K562 (cell line): ENCODE results near the gene KMT2E. TPM values are rescaled to one million over a fixed set of nuclear protein-coding genes. Genes with fewer than 3 reads are reported as not detected.

Experiments
- CBFA2T3 ChIP-seq: fragments of 450-650 bp; IDR thresholded peaks from 2 replicates; pipeline ENCODE4 v1.6.1; 2017
- CHD4 ChIP-seq: fragments of 200-600 bp; sonication (generic); IDR thresholded peaks from 3 replicates; pipeline ENCODE4 v1.6.1; 2012; ENCODE audit warnings: low read depth, mild to moderate bottlenecking, mixed read lengths, low read length, inconsistent platforms; ENCODE audit not compliant: insufficient read depth, insufficient replicate concordance, poor library complexity, severe bottlenecking
- CSDE1 ChIP-seq, 2 experiments: fragments of 450-650 bp; IDR thresholded peaks; 2 replicates each; pipeline ENCODE4 v1.6.1; 2016; ENCODE audit warnings: mild to moderate bottlenecking in 1 of 2
- CXXC5 ChIP-seq: fragments of 250-450 bp; sonication (Bioruptor Pico); IDR thresholded peaks from 2 replicates; pipeline ENCODE4 v1.8.0; 2022; ENCODE audit warnings: inconsistent platforms, mild to moderate bottlenecking, moderate library complexity
- DACH1 ChIP-seq: fragments of 450-650 bp; IDR thresholded peaks from 2 replicates; pipeline ENCODE4 v1.6.1; 2018; ENCODE audit not compliant: partially characterized antibody
- ELF2 ChIP-seq: fragments of 250-450 bp; sonication (Bioruptor Pico); IDR thresholded peaks from 2 replicates; pipeline ENCODE4 v1.5.0; 2021; ENCODE audit warnings: mild to moderate bottlenecking
- FOSL1 ChIP-seq: fragments of 200-800 bp; sonication (Bioruptor generic); conservative IDR thresholded peaks from 2 replicates; pipeline ENCODE4 v1.6.1; 2016; ENCODE audit warnings: missing genetic modification characterization, missing compliant biosample characterization
- GATA2 ChIP-seq: sonication (generic); formaldehyde crosslinking; IDR thresholded peaks from 2 replicates; pipeline ENCODE4 v1.4.0; 2020; ENCODE audit warnings: mild to moderate bottlenecking, missing genetic modification reagents
- NR2C2 ChIP-seq, 2 experiments: fragments of 200-800 bp in 1 of 2; sonication (Bioruptor generic) in 1 of 2; sonication (generic) in 1 of 2; formaldehyde crosslinking in 1 of 2; IDR thresholded peaks; 2 replicates each; pipeline versions ENCODE4 v1.6.1 to v1.8.0; 2016 to 2022; ENCODE audit warnings: mild to moderate bottlenecking in 1 of 2, missing compliant biosample characterization in 1 of 2, missing genetic modification characterization in 1 of 2, missing genetic modification reagents in 1 of 2
- PHF20 ChIP-seq: fragments of 450-650 bp; IDR thresholded peaks from 2 replicates; pipeline ENCODE4 v1.6.1; 2018; ENCODE audit not compliant: partially characterized antibody
- PHTF2 ChIP-seq: fragments of 250-450 bp; sonication (Bioruptor Pico); IDR thresholded peaks from 2 replicates; pipeline ENCODE4 v1.5.0; 2021; ENCODE audit warnings: mild to moderate bottlenecking
- POLR3A ChIP-seq: IDR thresholded peaks from 2 replicates; pipeline ENCODE4 v1.6.1; 2011; ENCODE audit warnings: borderline replicate concordance, mild to moderate bottlenecking, moderate library complexity; ENCODE audit not compliant: insufficient read length, insufficient read depth; ENCODE audit errors: extremely low read depth
- PPARD ChIP-seq: fragments of 250-450 bp; sonication (Bioruptor Pico); IDR thresholded peaks from 2 replicates; pipeline ENCODE4 v1.8.0; 2022; ENCODE audit warnings: inconsistent platforms, mild to moderate bottlenecking, moderate library complexity
- RBM17 ChIP-seq: fragments of 200-400 bp; formaldehyde crosslinking; IDR thresholded peaks from 2 replicates; pipeline ENCODE4 v1.6.1; 2017; ENCODE audit warnings: low read depth, mild to moderate bottlenecking, low read length, borderline replicate concordance
- SMARCA4 ChIP-seq: fragments of 450-650 bp; IDR thresholded peaks from 2 replicates; pipeline ENCODE4 v1.6.1; 2016
- STAT5A ChIP-seq: IDR thresholded peaks from 2 replicates; pipeline ENCODE4 v1.6.1; 2012; ENCODE audit warnings: low read length, inconsistent platforms, borderline replicate concordance
- TBP ChIP-seq: optimal IDR thresholded peaks from 2 replicates; pipeline ENCODE3; 2011; ENCODE audit warnings: low read depth, low read length, improper control_type of control experiment
- ZNF780A ChIP-seq: fragments of 250-450 bp; sonication (Bioruptor Pico); IDR thresholded peaks from 2 replicates; pipeline ENCODE4 v1.5.0; 2021; ENCODE audit warnings: mild to moderate bottlenecking
- ZSCAN29 ChIP-seq: fragments of 450-650 bp; IDR thresholded peaks from 2 replicates; pipeline ENCODE4 v1.6.1; 2017
- polyA plus RNA-seq, 8 experiments: library from polyadenylated mRNA; depleted of rRNA in 4 of 8; stranded (reverse) in 5 of 8; unstranded in 3 of 8; fragments of >200 nt; fragmentation: Nextera tagmentation in 2 of 8; fragmentation: Illumina TruSeq in 1 of 8; extraction: Ambion mirVana in 2 of 8; extraction: Trizol in 1 of 8; gene quantifications; 2 replicates each; pipeline versions ENCODE4 v1.2.1 to v1.2.3, GENCODE V29; 2011 to 2014; ENCODE audit warnings: inconsistent platforms in 1 of 8, missing spikeins in 1 of 8
- total RNA-seq, 7 experiments: library from RNA; depleted of rRNA in 6 of 7; stranded (reverse); fragments of >200 nt in 6 of 7; fragmentation: Illumina TruSeq in 2 of 7; extraction: Trizol in 2 of 7; gene quantifications; 2 replicates each; pipeline versions ENCODE4 v1.2.1 to v1.2.3, GENCODE V29; 2011 to 2021; ENCODE audit warnings: low replicate concordance in 1 of 7
- TF ChIP-seq, protein P1 (sequence below): fragments of 450-650 bp; formaldehyde crosslinking; IDR thresholded peaks from 2 replicates; pipeline ENCODE4 v1.4.0; 2022; ENCODE audit warnings: missing genetic modification characterization
- TF ChIP-seq, protein P2 (sequence below): fragments of 450-650 bp; IDR thresholded peaks from 2 replicates; pipeline ENCODE4 v1.6.1; 2017; ENCODE audit warnings: antibody characterized with exemption, mild to moderate bottlenecking

KMT2E gene
- total and polyA plus RNA-seq, 9 of the 15 experiments (the other 6 are each of a cell fraction or from before 2014, with no cell fraction given), result 8.9 to 55.3 (median 38.1) TPM

DNA sequence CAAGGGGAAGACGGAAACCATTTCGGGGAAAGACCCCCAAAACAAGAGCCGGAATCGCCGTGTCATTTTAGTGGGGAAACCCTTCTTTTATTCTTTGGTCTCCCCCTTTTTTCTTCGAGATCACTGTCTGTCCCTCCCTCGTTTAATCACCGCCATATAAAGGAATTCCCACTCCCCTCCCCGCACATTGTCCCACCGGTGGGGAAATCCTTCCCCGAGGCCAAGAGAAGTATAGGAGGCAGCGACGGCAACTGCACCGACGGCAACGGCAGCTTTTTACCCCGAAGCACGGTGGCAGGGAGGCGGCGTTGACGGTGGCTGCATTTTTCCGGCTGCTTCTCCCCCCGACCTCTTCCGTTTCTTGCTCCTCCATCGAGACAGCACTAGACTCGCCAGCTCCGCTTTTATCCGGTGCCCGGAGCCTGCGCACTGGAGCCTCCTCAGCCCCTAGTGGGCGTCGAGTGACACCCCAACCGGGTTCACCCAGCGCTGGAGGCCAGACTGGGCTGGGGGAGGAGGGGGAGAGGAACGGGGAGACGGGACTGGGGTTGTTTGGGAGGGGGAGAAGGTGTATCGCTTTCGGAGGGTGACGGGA lies 687 bp upstream of the KMT2E start (continued):
- TF ChIP-seq, protein P1, sequence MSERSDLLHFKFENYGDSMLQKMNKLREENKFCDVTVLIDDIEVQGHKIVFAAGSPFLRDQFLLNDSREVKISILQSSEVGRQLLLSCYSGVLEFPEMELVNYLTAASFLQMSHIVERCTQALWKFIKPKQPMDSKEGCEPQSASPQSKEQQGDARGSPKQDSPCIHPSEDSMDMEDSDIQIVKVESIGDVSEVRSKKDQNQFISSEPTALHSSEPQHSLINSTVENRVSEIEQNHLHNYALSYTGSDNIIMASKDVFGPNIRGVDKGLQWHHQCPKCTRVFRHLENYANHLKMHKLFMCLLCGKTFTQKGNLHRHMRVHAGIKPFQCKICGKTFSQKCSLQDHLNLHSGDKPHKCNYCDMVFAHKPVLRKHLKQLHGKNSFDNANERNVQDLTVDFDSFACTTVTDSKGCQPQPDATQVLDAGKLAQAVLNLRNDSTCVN, result peak; percentile 25; the same call in 1 of the 2 replicates
- TF ChIP-seq CHD4, result no peak
- no peak for TF ChIP-seq FOSL1 (tag)
- TF ChIP-seq GATA2, result 0 out of 2 replicates have a peak, but pooled peaks have one; percentile 6
- no peak for TF ChIP-seq ELF2 (CRISPR knock-in tag)
- TF ChIP-seq CBFA2T3, result no peak
- peak; percentile 3 for TF ChIP-seq DACH1
- TF ChIP-seq PPARD (CRISPR knock-in tag), result no peak
- TF ChIP-seq SMARCA4, result peak; percentile 56
- TF ChIP-seq PHTF2 (CRISPR knock-in tag), result no peak; the same call in 1 of the 2 replicates
- TF ChIP-seq CXXC5 (CRISPR knock-in tag), result no peak
- no peak for TF ChIP-seq PHF20
- TF ChIP-seq CSDE1 (IDR thresholded peaks at IDR 0.05), result peak in 1 of 2 experiments; percentile 83; a peak in 1 of 4 replicates
- TF ChIP-seq TBP, result no peak
- no peak for TF ChIP-seq RBM17
- peak; percentile 56; the same call in 1 of the 2 replicates for TF ChIP-seq ZSCAN29
- TF ChIP-seq ZNF780A, result no peak
- TF ChIP-seq, protein P2, sequence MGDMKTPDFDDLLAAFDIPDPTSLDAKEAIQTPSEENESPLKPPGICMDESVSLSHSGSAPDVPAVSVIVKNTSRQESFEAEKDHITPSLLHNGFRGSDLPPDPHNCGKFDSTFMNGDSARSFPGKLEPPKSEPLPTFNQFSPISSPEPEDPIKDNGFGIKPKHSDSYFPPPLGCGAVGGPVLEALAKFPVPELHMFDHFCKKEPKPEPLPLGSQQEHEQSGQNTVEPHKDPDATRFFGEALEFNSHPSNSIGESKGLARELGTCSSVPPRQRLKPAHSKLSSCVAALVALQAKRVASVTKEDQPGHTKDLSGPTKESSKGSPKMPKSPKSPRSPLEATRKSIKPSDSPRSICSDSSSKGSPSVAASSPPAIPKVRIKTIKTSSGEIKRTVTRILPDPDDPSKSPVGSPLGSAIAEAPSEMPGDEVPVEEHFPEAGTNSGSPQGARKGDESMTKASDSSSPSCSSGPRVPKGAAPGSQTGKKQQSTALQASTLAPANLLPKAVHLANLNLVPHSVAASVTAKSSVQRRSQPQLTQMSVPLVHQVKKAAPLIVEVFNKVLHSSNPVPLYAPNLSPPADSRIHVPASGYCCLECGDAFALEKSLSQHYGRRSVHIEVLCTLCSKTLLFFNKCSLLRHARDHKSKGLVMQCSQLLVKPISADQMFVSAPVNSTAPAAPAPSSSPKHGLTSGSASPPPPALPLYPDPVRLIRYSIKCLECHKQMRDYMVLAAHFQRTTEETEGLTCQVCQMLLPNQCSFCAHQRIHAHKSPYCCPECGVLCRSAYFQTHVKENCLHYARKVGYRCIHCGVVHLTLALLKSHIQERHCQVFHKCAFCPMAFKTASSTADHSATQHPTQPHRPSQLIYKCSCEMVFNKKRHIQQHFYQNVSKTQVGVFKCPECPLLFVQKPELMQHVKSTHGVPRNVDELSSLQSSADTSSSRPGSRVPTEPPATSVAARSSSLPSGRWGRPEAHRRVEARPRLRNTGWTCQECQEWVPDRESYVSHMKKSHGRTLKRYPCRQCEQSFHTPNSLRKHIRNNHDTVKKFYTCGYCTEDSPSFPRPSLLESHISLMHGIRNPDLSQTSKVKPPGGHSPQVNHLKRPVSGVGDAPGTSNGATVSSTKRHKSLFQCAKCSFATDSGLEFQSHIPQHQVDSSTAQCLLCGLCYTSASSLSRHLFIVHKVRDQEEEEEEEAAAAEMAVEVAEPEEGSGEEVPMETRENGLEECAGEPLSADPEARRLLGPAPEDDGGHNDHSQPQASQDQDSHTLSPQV, result no peak
- TF ChIP-seq STAT5A, result peak; percentile 11; the same call in 1 of the 2 replicates
- TF ChIP-seq POLR3A, result no peak
- peak; percentile 55 for TF ChIP-seq NR2C2 (CRISPR knock-in tag; IDR thresholded peaks at IDR 0.05)
- TF ChIP-seq NR2C2 (tag; IDR thresholded peaks at IDR 0.05), result no peak; the same call in 1 of the 2 replicates
